Stomach (tissue), 9 donors: ENCODE measurements around the gene ZNF423. TPM values are rescaled to one million over a fixed set of nuclear protein-coding genes. Genes with fewer than 3 reads are reported as not detected.

Source experiments
- DNase-seq, 2 donors: peaks; one replicate each; pipeline versions ENCODE4 v3.0.0 to v3.0.0-alpha.2; 2013 to 2019
- H3K27ac ChIP-seq, 5 donors: fragments of 200-600 bp in 4 of 5; sonication (generic) in 4 of 5; one replicate each; pipeline ENCODE4 v1.5.1; 2013 to 2019; ENCODE audit warnings: mild to moderate bottlenecking in 1 of 5, moderate library complexity in 1 of 5
- H3K27me3 ChIP-seq, 3 donors: fragments of 200-600 bp; sonication (generic); one replicate each; pipeline ENCODE4 v1.5.1; 2017 to 2019; ENCODE audit warnings: mixed run types in 1 of 3
- H3K36me3 ChIP-seq, 4 donors: fragments of 200-600 bp; sonication (generic); 1 replicate in 3 of 4; 2 replicates in 1 of 4; pipeline ENCODE4 v1.5.1; 2016 to 2019
- H3K4me1 ChIP-seq, 4 donors: fragments of 200-600 bp; sonication (generic); one replicate each; pipeline ENCODE4 v1.5.1; 2016 to 2019
- H3K4me3 ChIP-seq, 4 donors: fragments of 200-600 bp; sonication (generic) in 3 of 4; one replicate each; pipeline ENCODE4 v1.5.1; 2016 to 2019; ENCODE audit warnings: mild to moderate bottlenecking in 1 of 4
- H3K9me3 ChIP-seq, 4 donors: fragments of 200-600 bp; sonication (generic); one replicate each; pipeline ENCODE4 v1.5.1; 2016 to 2019
- CTCF ChIP-seq, 7 experiments: fragments of 450-650 bp in 4 of 7; fragments of 200-600 bp in 3 of 7; sonication (generic) in 3 of 7; IDR thresholded peaks; one replicate each; pipeline ENCODE4 v1.5.1; 2016 to 2019; ENCODE audit warnings: antibody characterized with exemption in 7 of 7, control low read depth in 2 of 7, mild to moderate bottlenecking in 1 of 7
- EP300 ChIP-seq: sonication (generic); formaldehyde crosslinking; IDR thresholded peaks from one replicate; pipeline ENCODE4 v1.6.1; 2017; ENCODE audit warnings: antibody characterized with exemption
- POLR2A ChIP-seq, 4 donors: fragments of 450-650 bp; IDR thresholded peaks; one replicate each; pipeline ENCODE4 v1.6.1; 2016; ENCODE audit warnings: antibody characterized with exemption in 4 of 4, control low read depth in 2 of 4, mild to moderate bottlenecking in 1 of 4, moderate library complexity in 1 of 4
- POLR2AphosphoS5 ChIP-seq, 3 donors: sonication (generic); formaldehyde crosslinking; IDR thresholded peaks; one replicate each; pipeline ENCODE4 v1.6.1; 2016; ENCODE audit warnings: antibody characterized with exemption in 3 of 3
- WGBS, 5 donors: extraction: QIAGEN DNeasy Blood & Tissue Kit in 3 of 5; methylation state at CpG; one replicate each; pipeline versions ENCODE4 v1.1.5 to v1.1.7; 2013 to 2018; 5-methylcytosine and 5-hydroxymethylcytosine counted together
- intact Hi-C: fragments of 100-400 bp; cut with DNase I; formaldehyde crosslinking; loops from one replicate; pipeline ENCODE4 v1.15.1; 2023; ENCODE audit warnings: low total_unique reads
- polyA plus RNA-seq, 3 donors: library from polyadenylated mRNA; stranded (reverse); fragments of 200-250 nt; gene quantifications; one replicate each; pipeline ENCODE4 v1.2.3, GENCODE V29; 2013
- total RNA-seq, 5 donors: library from RNA; depleted of rRNA; stranded (reverse); fragments of >200 nt; gene quantifications; one replicate each; pipeline versions ENCODE4 v1.1.0 to v1.2.3, GENCODE V29; 2014 to 2016
- donor health status: healthy with polysubstance abuse.
- donor health status: Bipolar disorder and iron deficiency.
- donor health status: healthy.

The ZNF423 gene
- total and polyA plus RNA-seq, 8 donors = 0.29 to 3.5 (median 1.0) TPM

- H3K4me3 ChIP-seq = no peak overlapping the region
- no peaks in the 10 kb centered on the region for H3K36me3 ChIP-seq
- TF ChIP-seq POLR2AphosphoS5 (IDR thresholded peaks at IDR 0.05) = no peak
- no peak for TF ChIP-seq POLR2A (IDR thresholded peaks at IDR 0.05)
- no peak for TF ChIP-seq EP300
- TF ChIP-seq CTCF (IDR thresholded peaks at IDR 0.05) = no peak
- DNase-seq = no peak
- H3K27me3 ChIP-seq = peaks cover 0 to 5% (median 0%) of the 10 kb centered on the region in 3 donors
- no peaks in the 10 kb centered on the region for H3K9me3 ChIP-seq
- peaks cover 0 to 4% (median 0%) of the 10 kb centered on the region in 4 donors for H3K4me1 ChIP-seq
- WGBS, 5 donors = 85 to 93% (median 88%) methylated on average over 9 to 15 of the region's 15 CpGs
- intact Hi-C loops = no loop called here
- H3K27ac ChIP-seq = peak overlapping the region in 1 of 5 donors; percentile 43
Measured at GRCh38 chr16:49543631-49543946, 312.3 kb downstream of the ZNF423 start.

- Histone ChIP-seq H3K27me3 (peaks cover 0 to 5% (median 0%) of the 10 kb centered on the region in 3 donors), H3K9me3 (no peaks in the 10 kb centered on the region), H3K36me3 (no peaks in the 10 kb centered on the region), H3K4me1 (peaks cover 0 to 4% (median 0%) of the 10 kb centered on the region in 4 donors), H3K27ac (peak overlapping the region in 2 of 5 donors; percentile 31 to 43), H3K4me3 (no peak overlapping the region)
- no peak for DNase-seq
- WGBS, 5 donors = 56 to 66% (median 59%) methylated on average over 11 to 13 of the region's 13 CpGs
- intact Hi-C loops = no loop called here
- TF ChIP-seq POLR2AphosphoS5 (IDR thresholded peaks at IDR 0.05) = no peak
- no peak for TF ChIP-seq POLR2A (IDR thresholded peaks at IDR 0.05)
- TF ChIP-seq EP300 = no peak
- no peak for TF ChIP-seq CTCF (IDR thresholded peaks at IDR 0.05)
Measured at GRCh38 chr16:49542946-49543630, 312.8 kb downstream of the ZNF423 start.

- WGBS, 5 donors = 72 to 84% (median 79%) methylated on average over 5 to 9 of the region's 9 CpGs
- Histone ChIP-seq H3K27ac (peak overlapping the region in 1 of 5 donors; percentile 29), H3K27me3 (peaks cover 0 to 5% (median 0%) of the 10 kb centered on the region in 3 donors), H3K9me3 (no peaks in the 10 kb centered on the region), H3K36me3 (no peaks in the 10 kb centered on the region), H3K4me3 (no peak overlapping the region), H3K4me1 (peaks cover 0 to 4% (median 0%) of the 10 kb centered on the region in 4 donors)
- intact Hi-C loops = no loop called here
- DNase-seq = peak in 1 of 2 donors; percentile 66
- TF ChIP-seq POLR2A (IDR thresholded peaks at IDR 0.05) (no peak), POLR2AphosphoS5 (IDR thresholded peaks at IDR 0.05) (no peak), EP300 (no peak), CTCF (IDR thresholded peaks at IDR 0.05) (no peak)
Measured at GRCh38 chr16:49542391-49542891, 313.5 kb downstream of the ZNF423 start.

- Histone ChIP-seq H3K9me3 (no peaks in the 10 kb centered on the region), H3K36me3 (no peaks in the 10 kb centered on the region), H3K27ac (no peak overlapping the region), H3K27me3 (peaks cover 0 to 5% (median 0%) of the 10 kb centered on the region in 3 donors), H3K4me3 (no peak overlapping the region), H3K4me1 (peaks cover 0 to 4% (median 0%) of the 10 kb centered on the region in 4 donors)
- intact Hi-C loops = no loop called here
- no peak for DNase-seq
- no peak for TF ChIP-seq POLR2A (IDR thresholded peaks at IDR 0.05)
- TF ChIP-seq CTCF (IDR thresholded peaks at IDR 0.05) = no peak
- no peak for TF ChIP-seq POLR2AphosphoS5 (IDR thresholded peaks at IDR 0.05)
- no peak for TF ChIP-seq EP300
- 83 to 97% (median 91%) methylated on average over 2 of the region's 2 CpGs for WGBS, 5 donors
Measured at GRCh38 chr16:49540836-49541235, 315.1 kb downstream of the ZNF423 start.
